Stimulated activated naive CD8-positive, alpha-beta T cell treated with anti-CD3 and anti-CD28 coated beads, Interleukin-15, Interleukin-2, amounts not matched to agents 100 ng/mL and 50 ng/mL, for 24 hours (primary cell): ENCODE measurements around the gene CALHM3.

Experiments used
- H3K27ac Mint-ChIP-seq: one replicate; pipeline ENCODE4 v1.8.0; 2021; ENCODE audit warnings: mild to moderate bottlenecking, mixed read lengths
- H3K27me3 Mint-ChIP-seq: one replicate; pipeline ENCODE4 v1.8.0; 2021; ENCODE audit warnings: mixed read lengths
- H3K36me3 Mint-ChIP-seq: one replicate; pipeline ENCODE4 v1.8.0; 2021; ENCODE audit warnings: low read depth, mixed read lengths
- H3K4me1 Mint-ChIP-seq: one replicate; pipeline ENCODE4 v1.8.0; 2021; ENCODE audit warnings: low read depth, mixed read lengths
- H3K4me3 Mint-ChIP-seq: one replicate; pipeline ENCODE4 v1.8.0; 2021; ENCODE audit warnings: mild to moderate bottlenecking, mixed read lengths
- H3K9me3 Mint-ChIP-seq: one replicate; pipeline ENCODE4 v1.8.0; 2021; ENCODE audit warnings: mixed read lengths

Gene CALHM3

DNA sequence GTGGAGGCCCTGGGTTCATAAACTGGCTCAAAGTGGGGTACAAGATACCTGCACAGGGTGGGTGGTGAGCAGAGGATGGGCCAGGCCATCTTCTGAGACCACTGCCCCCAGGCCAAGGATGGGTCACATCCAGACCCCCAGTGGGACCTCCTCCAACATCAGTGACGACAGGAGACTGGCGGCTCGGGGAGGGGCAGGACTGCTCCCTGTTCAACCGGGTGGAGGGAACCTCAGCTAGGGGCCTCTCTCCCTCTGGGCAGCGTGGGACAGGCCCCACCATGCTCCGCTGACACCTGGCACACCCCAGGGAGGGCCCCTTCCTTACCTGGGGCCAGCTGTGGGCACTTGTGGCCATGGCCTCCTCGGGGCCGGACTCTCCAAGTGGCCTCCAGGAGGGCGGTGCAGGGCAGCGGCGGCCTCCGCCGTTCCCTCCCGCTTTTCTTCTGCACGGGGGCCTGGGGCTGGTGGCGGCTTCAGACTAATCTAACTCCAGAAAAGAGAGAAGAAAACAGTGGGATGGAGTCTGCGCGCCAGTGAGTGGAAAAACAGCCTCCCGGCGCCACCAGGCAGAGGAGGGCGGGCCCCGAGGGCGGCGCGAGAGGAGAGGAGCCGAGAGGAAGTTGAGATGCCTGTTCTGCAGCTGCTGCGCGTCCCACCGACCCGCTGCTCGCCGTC, 27.1 kb downstream of the CALHM3 start, which contains the start of gene CALHM2:
TSS of gene CALHM2 (minus strand) at position 540 of the 675 bp plus-strand sequence. CDS start 2,429 bp downstream, outside the sequence.
- peaks cover 36% of the 10 kb centered on the region for H3K4me1 Mint-ChIP-seq

GRCh38 chr10:103451091-103451813, 27.8 kb downstream of the CALHM3 start:
- Mint-ChIP-seq H3K4me1 (peaks cover 36% of the 10 kb centered on the region), H3K27me3 (no peaks in the 10 kb centered on the region), H3K4me3 (peak overlapping the region; percentile 81)

More for the DNA sequence above, 27.1 kb downstream of the CALHM3 start, which contains the start of gene CALHM2:
- no peaks in the 10 kb centered on the region for H3K9me3 Mint-ChIP-seq
- peak within 1 kb of the TSS; percentile 81 for H3K4me3 Mint-ChIP-seq
- H3K27ac Mint-ChIP-seq = peak within 1 kb of the TSS; percentile 81
- peaks cover 22% of the 10 kb centered on the region for H3K36me3 Mint-ChIP-seq
- H3K27me3 Mint-ChIP-seq = no peaks in the 10 kb centered on the region

GRCh38 chr10:103450201-103450695, 28.8 kb downstream of the CALHM3 start:
- H3K36me3 Mint-ChIP-seq = peaks cover 37% of the 10 kb centered on the region
- H3K4me3 Mint-ChIP-seq = peak overlapping the region; percentile 81
- no peaks in the 10 kb centered on the region for H3K9me3 Mint-ChIP-seq
- peaks cover 36% of the 10 kb centered on the region for H3K4me1 Mint-ChIP-seq
- no peaks in the 10 kb centered on the region for H3K27me3 Mint-ChIP-seq
- no peak overlapping the region for H3K27ac Mint-ChIP-seq

More at GRCh38 chr10:103451091-103451813, 27.8 kb downstream of the CALHM3 start:
- Mint-ChIP-seq H3K9me3 (no peaks in the 10 kb centered on the region), H3K27ac (peak overlapping the region; percentile 81), H3K36me3 (peaks cover 27% of the 10 kb centered on the region)

GRCh38 chr10:103449208-103450144, 29.6 kb downstream of the CALHM3 start:
- Mint-ChIP-seq H3K36me3 (peaks cover 45% of the 10 kb centered on the region), H3K4me3 (no peak overlapping the region), H3K9me3 (no peaks in the 10 kb centered on the region), H3K4me1 (peaks cover 36% of the 10 kb centered on the region), H3K27ac (peak overlapping the region; percentile 42), H3K27me3 (no peaks in the 10 kb centered on the region)

DNA sequence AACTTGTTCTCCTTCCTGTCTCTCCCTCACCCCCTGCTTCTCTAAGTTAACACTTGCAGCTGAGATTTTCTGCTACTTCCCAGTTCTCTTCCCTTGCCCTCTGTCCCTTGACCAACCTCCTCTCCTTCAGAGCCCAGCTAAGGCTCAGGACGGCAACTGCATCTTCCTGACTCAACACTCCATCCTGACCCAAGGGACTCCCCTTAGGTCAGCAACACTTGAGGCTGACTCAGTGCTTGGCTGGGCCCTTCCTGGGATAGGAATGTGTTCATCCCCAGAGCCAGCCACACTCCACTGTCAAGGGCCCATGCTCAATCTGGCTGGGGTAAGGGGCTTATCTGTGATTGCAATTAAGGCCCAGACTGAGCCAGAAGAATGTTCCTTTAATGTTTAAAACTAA, 30.3 kb downstream of the CALHM3 start:
- peaks cover 36% of the 10 kb centered on the region for H3K4me1 Mint-ChIP-seq

DNA sequence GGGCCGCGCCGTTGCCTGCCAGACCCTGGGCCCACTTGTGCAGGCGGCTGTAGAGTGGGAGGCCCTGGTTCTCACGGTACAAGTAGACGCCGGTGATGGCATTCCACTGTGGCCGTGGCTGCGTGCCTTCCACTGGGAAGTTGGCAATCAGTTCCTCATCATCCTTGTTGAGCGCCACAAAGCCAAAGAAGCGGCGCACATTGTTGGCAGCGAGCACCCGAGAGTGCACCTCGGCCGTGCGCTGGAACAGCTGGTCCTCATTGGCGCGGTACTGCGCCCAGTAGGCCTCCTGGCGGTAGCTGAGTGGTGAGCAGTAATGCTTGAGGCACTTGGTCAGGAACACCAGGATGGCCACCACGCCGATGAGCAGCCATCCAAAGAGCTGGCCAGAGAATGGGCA, 31.9 kb downstream of the CALHM3 start:
- Mint-ChIP-seq H3K9me3 (no peaks in the 10 kb centered on the region), H3K36me3 (peaks cover 63% of the 10 kb centered on the region), H3K4me1 (peaks cover 27% of the 10 kb centered on the region), H3K4me3 (no peak overlapping the region), H3K27me3 (no peaks in the 10 kb centered on the region), H3K27ac (no peak overlapping the region)

More for the DNA sequence above, 30.3 kb downstream of the CALHM3 start:
- H3K9me3 Mint-ChIP-seq = no peaks in the 10 kb centered on the region
- H3K36me3 Mint-ChIP-seq = peaks cover 52% of the 10 kb centered on the region
- H3K4me3 Mint-ChIP-seq = no peak overlapping the region
- H3K27ac Mint-ChIP-seq = peak overlapping the region; percentile 53
- H3K27me3 Mint-ChIP-seq = no peaks in the 10 kb centered on the region

DNA sequence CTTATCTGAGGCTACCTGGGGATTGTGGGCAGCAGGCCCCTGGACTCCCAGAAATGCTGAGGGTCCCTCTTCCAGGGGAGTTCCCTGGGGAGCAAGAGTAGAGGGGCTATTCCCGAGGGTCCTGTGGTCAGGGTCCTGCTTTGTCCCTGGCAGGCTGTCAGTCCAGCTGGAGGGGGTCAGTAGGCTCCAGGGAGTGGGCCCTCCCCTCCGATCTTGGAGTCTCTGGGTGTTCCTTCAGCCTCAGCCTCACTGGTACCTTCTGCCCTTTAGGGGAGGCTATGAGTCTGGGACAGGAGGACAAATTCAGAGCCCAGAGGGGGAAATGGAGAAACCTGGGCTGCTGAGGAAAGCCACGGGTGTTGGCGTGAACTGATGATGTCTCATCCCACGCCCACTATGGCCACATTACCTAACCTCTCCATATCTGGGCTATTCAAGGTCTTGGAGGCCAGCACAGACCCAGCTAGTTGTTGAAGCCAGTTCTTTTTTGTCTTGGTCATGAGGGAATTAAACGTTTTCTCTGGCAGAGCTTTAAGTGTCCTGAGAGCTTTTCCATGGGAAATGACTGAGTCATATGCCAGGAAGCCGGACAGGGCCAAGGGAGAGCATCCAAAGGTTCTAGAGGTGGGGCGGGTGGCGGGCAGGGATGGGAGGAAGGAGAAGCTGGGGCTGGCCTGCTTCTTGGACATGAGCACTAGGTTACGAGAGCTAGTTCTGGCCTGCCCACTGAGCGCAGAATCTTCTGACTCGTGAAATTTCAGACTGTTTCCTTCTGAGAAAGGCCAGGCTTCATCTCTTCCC, 33.1 kb downstream of the CALHM3 start:
- H3K4me3 Mint-ChIP-seq = no peak overlapping the region
- H3K4me1 Mint-ChIP-seq = peaks cover 21% of the 10 kb centered on the region
- peak overlapping the region; percentile 22 for H3K27ac Mint-ChIP-seq
- H3K27me3 Mint-ChIP-seq = no peaks in the 10 kb centered on the region
- H3K9me3 Mint-ChIP-seq = no peaks in the 10 kb centered on the region
- peaks cover 68% of the 10 kb centered on the region for H3K36me3 Mint-ChIP-seq

DNA sequence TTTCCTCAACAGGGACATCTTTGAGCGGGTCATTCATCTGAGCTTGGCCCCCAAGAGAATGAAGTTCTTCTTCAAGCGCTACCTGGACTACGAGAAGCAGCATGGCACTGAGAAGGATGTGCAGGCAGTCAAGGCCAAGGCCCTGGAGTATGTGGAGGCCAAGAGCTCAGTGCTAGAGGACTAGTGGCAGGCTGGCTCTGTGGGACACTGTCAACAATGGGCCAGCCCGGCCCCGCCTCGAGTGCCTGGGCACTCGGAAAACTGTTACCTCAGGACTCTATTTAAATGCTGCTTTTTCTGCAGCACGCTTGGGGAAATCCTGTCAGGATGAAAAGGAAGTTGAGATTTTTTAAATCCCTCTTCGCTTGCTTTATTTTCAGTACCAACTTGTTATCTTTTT, 33.7 kb downstream of the CALHM3 start:
- Mint-ChIP-seq H3K27me3 (no peaks in the 10 kb centered on the region), H3K4me1 (peaks cover 15% of the 10 kb centered on the region), H3K9me3 (no peaks in the 10 kb centered on the region), H3K27ac (no peak overlapping the region), H3K4me3 (no peak overlapping the region), H3K36me3 (peaks cover 73% of the 10 kb centered on the region)

DNA sequence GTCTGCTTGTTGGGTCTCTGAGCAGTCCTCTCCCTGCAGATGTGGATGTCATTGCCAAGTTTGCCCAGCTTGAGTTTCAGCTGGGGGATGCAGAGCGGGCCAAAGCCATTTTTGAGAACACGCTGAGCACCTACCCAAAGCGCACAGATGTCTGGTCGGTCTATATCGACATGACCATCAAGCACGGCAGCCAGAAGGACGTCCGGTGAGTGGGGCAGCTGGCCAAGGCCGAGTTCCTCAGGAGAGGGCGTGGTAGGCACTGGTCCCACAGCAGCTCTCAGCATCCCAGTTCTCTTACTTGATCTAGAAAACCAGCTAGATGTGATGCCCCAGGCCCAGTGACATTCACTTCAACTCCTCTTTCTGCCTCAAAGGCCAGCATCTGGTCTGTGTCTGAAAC, 34.6 kb downstream of the CALHM3 start:
- no peak overlapping the region for H3K4me3 Mint-ChIP-seq
- no peaks in the 10 kb centered on the region for H3K9me3 Mint-ChIP-seq
- H3K27me3 Mint-ChIP-seq = no peaks in the 10 kb centered on the region
- H3K27ac Mint-ChIP-seq = no peak overlapping the region
- H3K36me3 Mint-ChIP-seq = peaks cover 80% of the 10 kb centered on the region
- peaks cover 10% of the 10 kb centered on the region for H3K4me1 Mint-ChIP-seq

DNA sequence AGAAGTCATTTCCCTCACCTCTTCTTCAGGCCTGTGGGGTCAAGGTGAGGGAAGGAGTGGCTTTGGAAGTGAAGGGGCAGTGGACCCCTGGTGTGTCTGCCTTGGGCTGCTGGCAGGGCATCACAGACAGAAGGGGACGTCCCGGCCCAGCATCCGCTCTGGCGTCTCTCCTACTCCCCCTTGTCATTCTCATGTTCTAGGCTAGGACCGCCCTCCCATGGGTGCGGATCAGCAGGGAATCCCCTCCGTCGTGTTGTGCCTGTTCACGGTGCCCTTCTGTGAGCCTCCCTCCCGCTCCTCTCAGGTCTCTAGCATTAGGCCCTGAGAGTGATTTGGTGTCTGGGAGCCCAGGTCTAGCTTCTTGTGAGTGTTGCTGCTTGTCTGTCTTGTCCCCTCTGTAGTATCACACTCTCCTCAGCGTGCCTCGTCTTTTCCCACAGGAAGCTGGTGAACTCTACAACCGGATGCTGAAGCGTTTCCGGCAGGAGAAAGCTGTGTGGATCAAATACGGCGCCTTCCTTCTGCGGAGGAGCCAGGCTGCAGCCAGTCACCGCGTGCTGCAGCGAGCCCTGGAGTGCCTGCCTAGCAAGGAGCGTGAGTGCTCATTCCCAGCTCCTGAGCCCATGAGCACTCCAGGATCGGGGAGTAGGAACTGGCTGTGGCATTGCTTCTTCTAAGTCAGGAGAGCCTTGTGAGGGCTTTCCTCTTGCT, 35.4 kb downstream of the CALHM3 start:
- no peak overlapping the region for H3K27ac Mint-ChIP-seq
- H3K9me3 Mint-ChIP-seq = no peaks in the 10 kb centered on the region
- peaks cover 77% of the 10 kb centered on the region for H3K36me3 Mint-ChIP-seq
- H3K27me3 Mint-ChIP-seq = no peaks in the 10 kb centered on the region
- H3K4me1 Mint-ChIP-seq = peaks cover 2% of the 10 kb centered on the region
- no peak overlapping the region for H3K4me3 Mint-ChIP-seq

DNA sequence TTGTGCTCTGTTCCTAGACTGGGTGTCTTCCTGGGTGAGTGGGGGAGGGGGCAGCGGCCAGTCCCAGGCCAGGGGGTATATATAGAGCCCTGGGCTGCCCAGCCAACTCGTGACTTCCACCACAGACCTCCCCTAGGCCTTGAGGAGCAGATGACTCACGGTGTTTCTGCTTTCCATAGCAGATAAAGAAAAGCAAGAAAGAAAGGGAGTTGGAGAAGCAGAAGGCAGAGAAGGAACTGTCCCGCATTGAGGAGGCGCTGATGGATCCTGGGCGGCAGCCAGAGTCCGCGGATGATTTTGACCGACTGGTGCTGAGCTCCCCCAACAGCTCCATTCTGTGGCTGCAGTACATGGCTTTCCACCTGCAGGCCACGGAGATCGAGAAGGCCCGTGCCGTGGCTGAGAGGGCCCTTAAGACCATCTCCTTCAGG, 37.0 kb downstream of the CALHM3 start:
- Mint-ChIP-seq H3K36me3 (peaks cover 79% of the 10 kb centered on the region), H3K4me1 (no peaks in the 10 kb centered on the region), H3K27me3 (no peaks in the 10 kb centered on the region), H3K27ac (no peak overlapping the region), H3K9me3 (no peaks in the 10 kb centered on the region), H3K4me3 (no peak overlapping the region)

DNA sequence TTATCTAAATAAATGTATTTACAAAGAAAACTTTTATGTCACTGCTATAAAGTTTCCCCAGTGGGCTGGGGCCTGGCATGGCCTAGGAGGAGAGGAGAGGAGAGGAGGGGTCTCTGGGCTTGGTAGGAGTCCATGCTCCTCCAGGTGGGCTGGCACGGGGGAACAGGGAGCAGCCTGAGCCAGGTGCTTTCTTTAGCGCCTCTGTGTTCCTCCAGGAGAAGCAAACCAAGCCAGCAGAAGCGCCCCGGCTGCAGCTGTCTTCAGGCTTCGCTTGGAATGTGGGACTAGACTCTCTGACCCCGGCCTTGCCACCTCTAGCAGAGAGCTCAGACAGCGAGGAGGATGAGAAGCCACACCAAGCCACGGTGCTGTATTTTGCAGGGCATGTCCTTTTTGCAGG, 37.4 kb downstream of the CALHM3 start:
- H3K9me3 Mint-ChIP-seq = no peaks in the 10 kb centered on the region

DNA sequence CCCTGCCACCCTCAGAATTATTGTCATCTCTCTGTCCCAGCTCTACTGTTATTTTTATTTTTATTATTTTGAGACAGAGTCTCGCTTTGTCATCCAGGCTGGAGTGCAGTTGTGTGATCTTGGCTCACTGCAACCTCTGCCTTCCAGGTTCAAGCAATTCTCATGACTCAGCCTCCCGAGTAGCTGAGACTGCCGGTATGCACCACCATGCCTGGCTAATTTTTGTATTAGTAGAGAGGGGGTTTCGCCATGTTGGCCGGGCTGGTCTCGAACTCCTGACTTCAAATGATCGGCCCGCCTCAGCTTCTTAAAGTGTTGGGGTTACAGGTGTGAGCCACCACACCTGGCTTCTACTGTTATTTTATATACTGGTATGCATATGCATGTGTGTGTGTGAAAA, 37.8 kb downstream of the CALHM3 start:
- Mint-ChIP-seq H3K4me1 (no peaks in the 10 kb centered on the region), H3K9me3 (no peaks in the 10 kb centered on the region), H3K27ac (no peak overlapping the region), H3K27me3 (no peaks in the 10 kb centered on the region), H3K4me3 (no peak overlapping the region), H3K36me3 (peaks cover 81% of the 10 kb centered on the region)

More for the DNA sequence above, 37.4 kb downstream of the CALHM3 start:
- no peaks in the 10 kb centered on the region for H3K27me3 Mint-ChIP-seq
- H3K27ac Mint-ChIP-seq = no peak overlapping the region
- peaks cover 80% of the 10 kb centered on the region for H3K36me3 Mint-ChIP-seq
- H3K4me3 Mint-ChIP-seq = no peak overlapping the region
- H3K4me1 Mint-ChIP-seq = no peaks in the 10 kb centered on the region
